Limb (tissue), 2 donors: ENCODE data around the gene BCAS1.

Experiments used
- DNase-seq, 2 donors: peaks; one replicate each; pipeline ENCODE4 v3.0.0-alpha.2; 2016; ENCODE audit errors: extremely low spot score in 2 of 2

The BCAS1 gene, protein sequence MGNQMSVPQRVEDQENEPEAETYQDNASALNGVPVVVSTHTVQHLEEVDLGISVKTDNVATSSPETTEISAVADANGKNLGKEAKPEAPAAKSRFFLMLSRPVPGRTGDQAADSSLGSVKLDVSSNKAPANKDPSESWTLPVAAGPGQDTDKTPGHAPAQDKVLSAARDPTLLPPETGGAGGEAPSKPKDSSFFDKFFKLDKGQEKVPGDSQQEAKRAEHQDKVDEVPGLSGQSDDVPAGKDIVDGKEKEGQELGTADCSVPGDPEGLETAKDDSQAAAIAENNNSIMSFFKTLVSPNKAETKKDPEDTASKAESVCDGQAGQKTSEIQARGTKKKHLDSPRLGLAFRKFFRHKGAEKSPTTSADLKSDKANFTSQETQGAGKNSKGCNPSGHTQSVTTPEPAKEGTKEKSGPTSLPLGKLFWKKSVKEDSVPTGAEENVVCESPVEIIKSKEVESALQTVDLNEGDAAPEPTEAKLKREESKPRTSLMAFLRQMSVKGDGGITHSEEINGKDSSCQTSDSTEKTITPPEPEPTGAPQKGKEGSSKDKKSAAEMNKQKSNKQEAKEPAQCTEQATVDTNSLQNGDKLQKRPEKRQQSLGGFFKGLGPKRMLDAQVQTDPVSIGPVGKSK

DNA sequence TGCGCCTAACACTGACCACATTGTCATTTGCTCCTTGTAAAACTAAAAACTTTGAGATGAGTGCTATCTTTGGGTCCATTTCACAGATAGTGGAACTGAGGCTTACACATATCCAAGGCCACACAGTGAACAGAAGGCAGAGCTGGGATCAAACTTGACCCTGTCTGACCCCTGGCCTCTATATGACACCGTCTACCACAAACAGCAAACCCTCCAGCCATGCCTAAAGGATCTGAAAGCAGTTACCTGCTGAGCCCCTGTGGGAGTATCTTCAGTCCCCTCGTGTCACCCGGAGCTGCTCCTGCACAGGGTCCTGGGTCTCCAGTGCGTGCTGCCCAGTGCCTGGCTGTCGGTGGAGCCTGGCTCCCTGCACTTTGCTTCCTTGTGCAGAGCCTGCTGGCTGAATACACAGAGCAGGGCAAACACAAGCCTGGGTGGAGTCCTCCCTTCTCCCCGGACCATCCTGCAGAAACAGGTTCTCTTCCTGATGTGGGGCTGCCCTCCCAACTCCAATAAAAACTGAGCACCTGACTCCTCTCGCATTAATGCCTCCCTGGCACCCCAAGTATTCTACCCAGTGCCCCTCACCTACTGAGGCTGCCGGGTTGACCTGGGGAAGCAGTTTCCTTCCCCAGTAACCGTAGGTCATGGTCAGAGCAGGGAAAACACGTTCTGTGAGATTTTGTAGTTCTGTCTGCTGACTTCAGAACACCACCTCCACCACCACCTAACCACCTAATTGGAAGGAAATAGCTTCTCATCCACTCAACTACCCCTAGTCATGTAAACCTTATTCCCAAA is at the start of gene BCAS1:
BCAS1 (minus strand) TSS at position 408 of the 801 bp plus-strand sequence. CDS start 11,876 bp downstream, outside the sequence.
- DNase-seq: no peak

DNA sequence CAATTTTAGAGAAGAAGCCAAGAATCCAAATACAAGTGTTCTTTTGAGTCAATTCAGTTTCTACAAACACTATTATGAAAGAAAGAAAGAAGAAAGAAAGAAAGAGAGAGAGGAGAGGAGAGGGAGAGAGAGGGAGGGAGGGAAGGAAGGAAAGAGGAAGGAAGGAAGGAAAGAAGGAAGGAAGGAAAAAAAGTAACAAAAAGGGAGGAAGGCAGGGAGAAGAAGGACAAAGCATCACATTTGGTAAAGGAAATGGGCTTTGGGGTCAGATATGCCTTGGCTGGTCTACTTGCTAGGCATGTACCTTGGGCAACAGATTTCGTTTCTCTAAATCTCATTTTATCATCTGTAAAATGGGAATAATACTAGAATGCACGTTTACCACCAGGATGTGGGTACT is 49.4 kb upstream of the BCAS1 start:
- DNase-seq: no peak

DNA sequence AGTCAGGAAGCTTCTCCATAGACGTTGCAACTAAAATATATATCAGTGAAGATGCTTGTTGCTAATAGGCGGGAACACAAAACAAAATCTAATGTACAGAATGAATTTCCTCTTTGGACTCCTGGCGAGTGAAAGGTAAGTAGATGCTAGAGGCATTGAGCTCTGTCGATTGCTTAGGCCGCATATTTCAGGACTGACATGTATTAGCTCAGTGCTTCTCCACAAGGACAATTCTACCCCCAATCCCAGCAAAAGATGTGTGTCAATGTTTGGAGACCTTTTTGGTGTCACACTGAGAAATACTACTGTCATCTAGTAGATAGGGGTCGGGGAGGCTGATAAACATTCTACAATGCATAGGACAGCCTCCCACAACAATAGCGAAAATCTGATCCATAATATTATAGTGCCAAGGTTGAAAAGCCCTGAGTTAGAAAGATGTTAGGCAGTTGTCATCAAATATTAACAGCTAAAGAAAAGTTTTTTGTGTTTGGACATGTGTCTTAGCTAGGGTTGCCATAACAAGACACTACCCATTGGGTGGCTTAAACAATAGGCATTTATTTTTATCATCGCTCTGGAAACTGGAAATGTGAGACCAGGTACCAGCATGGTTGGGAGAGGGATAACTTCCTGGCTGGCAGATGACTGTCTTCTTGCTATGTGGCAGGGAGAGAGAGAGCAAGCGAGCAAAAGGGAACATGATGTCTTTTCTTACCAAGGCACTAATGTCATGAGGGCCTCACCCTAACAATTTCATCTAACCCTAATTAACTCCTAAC is 48.0 kb upstream of the BCAS1 start:
- DNase-seq: no peak

DNA sequence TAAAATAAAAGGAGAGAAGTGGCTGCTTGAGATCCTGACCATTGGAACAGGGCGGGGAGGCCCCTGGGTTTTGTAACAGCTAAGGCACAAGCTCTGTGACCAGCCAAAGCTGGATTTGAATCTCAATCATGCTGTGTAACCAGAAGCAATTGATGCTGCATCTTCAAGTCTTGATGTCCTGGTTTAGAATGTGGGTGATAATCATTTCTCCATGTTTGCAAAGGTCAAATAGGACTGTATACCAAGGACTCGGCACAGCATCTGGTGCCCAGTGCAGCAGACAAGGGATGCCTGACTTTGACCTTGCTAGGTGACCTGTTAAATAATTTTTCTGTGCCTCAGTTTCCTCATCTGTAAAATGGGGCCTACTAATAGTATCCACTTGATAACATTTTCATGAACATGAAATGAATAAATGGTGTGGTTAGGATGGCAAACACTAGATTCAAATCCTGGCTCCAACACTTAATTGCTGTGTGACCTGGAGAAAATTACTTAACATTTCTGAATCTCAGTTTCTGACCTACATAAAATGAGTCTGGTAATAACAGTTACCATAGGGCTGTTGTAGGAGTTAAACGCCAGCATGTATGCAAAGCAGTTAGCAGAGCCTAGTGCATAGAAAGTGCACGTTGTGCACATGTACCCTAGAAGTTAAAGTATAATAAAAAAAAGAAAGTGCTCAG is 46.3 kb upstream of the BCAS1 start:
- DNase-seq: no peak

DNA sequence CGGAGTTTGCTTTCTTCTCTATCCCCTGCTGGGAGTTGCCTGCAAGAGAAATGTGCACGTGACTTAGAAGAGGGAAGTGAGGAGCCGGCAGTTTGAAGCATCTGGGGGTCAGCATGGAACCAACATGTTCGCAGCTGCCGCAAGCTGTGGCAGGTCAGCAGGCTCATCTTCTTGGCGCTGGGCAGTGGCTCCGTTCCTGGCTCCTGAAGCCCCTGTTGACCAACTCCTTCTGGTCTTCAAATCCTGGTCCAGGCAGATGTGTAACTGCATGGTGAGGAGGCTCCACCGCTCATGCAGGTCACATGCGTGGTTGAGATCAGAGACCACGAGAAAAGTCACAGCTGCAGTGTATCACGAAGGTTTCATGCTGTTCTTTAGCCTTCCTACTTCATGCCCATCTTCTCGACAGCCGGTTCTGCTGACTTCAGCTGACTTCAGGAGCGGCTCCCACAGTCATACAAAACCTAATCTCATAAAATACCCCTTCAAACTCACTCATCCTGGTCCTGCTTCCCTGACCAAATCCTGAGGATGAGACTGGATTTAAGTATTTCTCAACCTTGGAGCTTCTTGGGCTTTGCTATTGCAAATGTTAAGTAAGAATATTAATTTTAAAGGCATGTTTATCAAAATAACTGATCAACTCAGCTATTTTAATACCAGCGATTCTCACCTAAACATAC is 44.9 kb upstream of the BCAS1 start:
- no peak for DNase-seq

DNA sequence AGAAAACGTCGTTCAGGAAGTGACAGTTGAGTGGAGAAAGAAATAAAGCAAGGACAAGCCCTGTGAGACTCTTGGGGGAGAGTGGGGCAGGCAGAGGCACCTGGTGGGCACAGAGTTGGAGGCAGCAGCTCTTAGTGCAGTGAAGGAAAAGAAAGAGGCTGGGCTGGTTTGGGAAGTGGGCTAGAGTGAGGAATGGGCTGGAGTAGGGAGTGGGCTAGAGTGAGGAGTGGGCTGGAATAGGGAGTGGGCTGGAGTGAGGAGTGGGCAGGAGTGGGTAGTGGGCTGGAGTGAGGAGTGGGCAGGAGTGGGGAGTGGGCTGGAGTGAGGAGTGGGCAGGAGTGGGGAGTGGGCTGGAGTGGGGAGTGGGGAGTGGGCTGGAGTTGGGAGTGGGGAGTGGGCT is 43.7 kb upstream of the BCAS1 start:
- DNase-seq: no peak

DNA sequence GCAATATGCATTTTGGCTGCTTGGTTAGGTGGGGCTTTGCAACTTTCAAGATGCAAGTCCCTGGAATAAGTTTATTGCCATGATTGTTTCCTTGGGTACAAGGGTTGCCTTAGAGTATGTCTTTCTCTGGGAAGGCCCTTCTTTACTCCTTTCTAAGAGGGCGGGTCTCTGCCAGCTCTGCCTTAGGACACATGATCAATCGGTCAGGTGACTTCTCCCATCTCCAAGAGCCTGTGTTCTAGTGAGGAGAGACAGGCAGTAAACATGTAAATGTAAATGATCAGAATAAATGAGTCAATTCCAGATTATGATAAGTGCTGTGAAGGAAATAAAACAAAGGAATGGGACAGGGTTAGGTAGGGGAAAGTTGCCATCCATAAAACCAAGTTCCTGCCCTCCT is 43.2 kb upstream of the BCAS1 start:
- no peak for DNase-seq

DNA sequence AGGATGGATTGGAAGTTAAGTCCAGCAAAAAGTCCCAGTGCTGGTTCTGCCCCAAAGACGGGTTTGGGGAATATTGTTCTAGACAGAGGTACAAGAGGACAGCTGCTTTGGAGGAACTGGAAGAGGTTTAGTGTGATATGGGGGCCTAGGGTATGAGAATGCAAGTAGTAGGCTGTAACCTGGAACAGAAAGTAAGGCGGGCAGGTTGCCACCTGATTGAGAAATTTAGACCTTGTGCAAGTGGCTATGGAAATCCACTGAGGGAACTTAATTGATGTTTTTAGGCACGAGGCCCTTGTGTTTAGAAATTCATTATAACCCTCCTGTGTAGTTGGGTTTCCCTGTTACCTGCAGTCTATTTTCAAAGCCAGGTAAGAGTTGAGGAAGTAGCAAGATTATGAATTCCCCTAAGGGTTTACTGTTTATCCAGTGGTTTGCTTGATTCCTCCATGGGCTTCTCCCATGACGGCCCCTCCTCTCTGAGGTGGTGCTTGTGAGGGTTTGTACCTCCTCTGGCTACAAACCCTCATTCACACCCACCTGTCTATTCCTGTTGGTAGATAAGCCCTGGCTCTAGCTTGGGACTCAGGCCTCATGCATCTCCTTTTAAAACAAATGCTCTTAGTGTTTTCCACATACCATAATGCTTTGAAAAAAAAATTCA is 42.0 kb upstream of the BCAS1 start:
- no peak for DNase-seq

DNA sequence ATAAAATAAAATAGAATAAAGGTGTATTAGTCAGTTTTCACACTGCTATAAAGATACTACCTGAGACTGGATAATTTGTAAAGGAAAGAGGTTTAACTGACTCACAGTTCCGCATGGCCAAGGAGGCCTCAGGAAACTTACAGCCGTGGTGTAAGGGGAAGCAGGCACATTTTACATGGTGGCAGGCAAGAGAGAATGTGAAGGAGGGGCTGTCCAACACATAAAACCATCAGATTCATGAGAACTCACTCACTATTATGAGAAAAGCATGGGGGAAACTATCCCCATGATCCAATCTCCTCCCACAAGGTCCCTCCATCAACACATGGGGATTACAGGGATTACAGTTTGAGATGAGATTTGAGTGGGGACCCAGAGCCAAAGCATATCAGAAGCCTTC is 41.1 kb upstream of the BCAS1 start:
- DNase-seq: no peak

DNA sequence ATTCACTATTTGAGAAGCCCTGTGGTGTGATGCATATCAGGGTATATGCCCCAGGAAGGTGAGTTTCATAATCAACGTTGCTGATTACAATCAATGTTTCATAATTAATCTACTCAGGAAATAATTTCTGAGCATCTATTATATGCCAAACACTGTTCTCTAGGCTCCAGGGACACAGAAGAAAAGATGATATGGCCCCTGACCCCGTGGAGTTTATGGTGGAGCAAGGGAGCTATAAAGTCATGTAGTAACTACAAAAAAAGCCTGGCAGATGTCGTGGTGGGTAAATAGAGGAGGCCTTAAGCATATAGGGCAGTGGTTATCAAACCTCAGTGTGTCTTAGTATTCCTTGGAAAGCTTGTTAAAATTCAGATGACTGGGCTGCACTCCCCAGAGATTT is 40.1 kb upstream of the BCAS1 start:
- no peak for DNase-seq

DNA sequence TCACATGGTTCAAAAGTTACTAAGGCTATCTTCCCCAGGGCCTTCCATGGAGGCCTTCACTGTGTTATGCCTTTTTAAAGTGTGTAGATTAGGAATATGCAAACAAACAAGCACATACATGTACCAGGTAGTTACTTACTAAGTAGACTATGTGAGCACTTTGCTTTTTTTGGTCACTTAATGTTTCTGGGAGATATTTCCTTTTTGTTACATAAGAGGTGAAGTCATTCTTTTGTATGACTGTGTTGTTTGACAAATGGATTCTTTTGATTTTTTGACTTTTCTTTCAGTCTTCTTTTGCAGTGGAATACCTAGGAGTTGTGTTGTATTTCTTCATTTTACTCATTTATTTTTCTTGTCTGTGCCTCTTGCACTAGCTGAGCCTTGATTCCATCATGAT is 39.6 kb upstream of the BCAS1 start:
- no peak for DNase-seq

DNA sequence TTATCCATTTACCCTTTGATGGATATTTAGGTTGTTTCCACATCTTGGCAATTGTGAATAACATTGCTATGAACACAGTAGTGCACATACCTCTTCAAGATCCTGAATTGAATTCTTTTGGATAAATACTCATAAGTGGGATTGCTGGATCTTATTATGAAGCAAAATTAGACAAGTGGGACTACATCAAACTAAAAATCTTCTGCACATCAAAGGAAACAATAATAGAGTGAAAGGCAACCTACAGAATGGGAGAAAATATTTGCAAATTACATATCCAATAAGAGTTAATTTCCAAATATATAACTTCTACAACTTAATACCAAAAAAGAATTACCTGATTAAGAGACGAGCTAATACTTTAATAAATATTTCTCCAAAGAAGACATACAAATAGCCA is 38.4 kb upstream of the BCAS1 start:
- no peak for DNase-seq

DNA sequence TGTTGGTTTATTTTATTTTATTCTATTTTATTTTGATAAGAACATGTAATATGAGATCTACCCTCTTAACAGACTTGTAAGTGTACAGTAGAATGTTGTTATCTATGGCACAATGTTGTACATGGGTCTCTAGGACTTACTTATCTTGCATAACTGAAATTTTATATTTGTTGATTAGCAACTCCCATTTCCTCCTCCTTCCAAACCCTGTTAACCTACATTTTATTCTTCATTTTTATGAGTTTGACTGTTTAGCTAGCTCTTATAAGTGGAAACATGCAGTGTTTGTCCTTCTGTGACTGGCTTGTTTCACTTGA is 37.9 kb upstream of the BCAS1 start:
- no peak for DNase-seq

DNA sequence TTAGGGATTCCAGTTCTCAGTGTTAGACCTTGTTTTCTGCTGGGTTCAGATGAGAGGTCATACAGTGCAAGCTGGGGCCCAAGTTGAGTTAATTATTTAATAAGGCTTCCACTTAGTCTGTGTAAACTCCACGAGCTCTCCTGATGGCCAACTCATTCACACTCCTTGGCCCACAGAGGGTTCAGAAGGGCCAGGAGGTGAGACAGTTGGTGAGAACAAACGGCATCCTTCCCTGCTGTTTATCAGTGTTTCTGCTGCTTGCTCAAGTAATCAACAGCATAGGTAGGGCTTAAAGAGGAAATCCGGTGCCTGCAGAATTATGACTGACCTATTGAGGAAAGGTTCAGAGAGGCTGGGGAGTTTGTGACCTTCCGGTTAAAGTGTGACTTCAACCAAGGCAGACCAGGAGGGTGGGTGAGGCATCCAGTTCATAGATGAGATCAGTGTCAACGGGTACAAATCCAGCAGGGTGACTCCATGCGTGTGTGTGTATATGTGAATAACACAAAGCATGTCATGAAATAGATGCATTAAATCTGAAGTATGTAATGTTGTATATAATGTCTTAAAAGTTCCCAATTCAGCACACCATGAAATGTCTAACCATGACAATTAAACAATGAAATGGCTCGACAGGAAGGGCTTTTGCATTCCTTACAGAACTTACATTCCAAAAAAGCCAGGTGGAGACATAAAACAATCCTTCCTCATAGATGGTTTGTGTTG is 37.4 kb upstream of the BCAS1 start:
- DNase-seq: no peak

DNA sequence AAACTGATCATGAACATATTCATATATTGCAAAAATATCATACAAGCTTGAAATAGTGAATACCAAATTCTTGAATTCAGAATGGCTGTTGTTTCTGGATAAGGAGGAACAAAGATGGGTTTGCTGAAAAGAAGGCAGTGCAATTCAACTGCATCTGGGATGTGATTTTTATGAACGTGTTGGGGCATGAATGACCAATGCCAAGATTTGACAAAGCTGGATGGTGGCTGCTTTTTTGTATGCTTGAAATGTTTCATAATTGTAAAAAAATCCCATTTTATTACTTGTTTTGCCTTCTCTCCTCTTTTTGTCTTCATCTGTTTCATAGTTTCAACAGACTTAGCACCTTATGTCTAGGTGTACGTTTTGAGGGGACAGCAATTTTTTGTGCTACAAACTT is 36.8 kb upstream of the BCAS1 start:
- no peak for DNase-seq

DNA sequence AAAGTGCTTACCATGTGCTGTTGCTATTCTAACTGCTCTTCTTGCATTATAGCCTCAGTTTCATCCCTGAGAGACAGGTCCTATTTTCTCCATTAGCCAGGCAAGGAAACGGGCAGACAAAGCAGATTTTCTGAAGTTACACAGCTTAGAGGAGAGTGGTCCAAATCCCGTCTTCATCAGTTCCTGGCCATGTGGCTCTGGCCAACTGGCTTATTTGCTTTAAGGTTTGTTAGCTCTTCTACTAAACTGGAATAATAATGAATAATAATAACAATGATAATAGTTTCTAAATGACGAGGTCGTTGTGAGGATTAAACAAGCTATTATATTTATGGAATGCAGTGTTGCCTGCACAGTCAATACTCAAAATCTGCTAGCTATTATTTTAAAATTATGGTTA is 35.8 kb upstream of the BCAS1 start:
- no peak for DNase-seq

DNA sequence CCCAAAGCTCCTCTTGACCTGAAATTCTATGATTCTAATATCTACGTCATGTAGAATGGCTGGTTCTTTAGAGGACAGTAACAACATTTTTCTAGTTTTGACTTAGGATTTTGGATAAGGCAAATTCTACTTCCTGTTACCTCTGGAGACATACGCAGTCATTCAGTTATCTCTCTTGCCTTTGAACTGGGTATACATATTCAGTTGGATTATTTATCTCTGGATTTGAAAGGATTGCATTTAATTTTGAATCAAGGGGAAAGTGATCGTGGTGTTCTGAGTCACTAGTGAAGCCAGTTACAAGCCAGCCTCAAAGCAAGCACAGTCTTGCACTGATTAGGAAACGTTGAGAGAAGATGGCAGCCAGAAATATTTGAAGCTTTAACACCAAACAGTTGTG is 35.3 kb upstream of the BCAS1 start:
- no peak for DNase-seq

DNA sequence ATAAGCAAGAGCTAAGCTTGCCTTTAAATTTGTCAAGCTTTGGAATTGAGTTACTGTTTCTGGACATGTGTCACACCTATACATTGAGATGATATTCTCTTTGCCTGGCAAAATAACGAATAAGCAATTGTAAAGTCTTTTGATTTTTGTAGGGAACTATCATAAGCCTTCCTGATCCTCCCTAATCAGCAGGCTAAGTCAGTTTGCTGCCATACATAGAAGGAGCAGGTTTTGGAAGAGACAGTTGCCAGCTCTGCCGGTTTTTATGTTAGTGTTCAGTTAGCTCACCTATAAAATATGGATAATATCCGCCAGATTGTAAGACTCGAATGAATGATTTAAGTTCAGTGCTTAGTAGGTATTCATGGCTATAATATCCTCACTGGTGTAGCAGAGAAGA is 34.4 kb upstream of the BCAS1 start:
- DNase-seq: no peak
